ENCODE results near the gene ARMC8. TPM values are rescaled to one million over a fixed set of nuclear protein-coding genes. Genes with fewer than 3 reads are reported as not detected.

ARMC8 gene
- total and polyA plus RNA-seq, 2 donors: 29.2 to 39.6 TPM

DNA sequence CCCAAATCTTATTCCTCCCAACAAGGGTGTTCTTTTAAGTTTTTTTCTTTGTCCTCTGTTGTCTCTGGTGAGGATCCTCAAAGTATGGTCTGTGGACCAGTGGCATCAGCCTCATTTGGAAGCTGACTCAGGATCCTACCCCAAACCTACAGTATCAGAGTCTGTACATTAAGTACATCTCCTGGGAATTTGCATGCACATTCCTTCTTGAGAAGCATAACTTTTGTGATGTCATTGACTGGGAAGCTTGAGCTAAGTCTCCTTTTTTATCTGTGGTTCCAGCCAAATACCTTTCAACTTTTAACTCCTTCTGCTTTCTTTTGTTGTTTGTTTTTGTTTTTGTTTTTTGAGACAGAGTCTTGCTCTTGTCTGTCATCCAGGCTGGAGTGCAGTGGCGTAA is 40.5 kb downstream of the ARMC8 start:
- H3K9me3 ChIP-seq (ENCODE audit: control insufficient read depth in 2 of 2, insufficient read depth in 1 of 2, low read length in 1 of 2): no peaks in the 10 kb centered on the region
- H3K27ac ChIP-seq (ENCODE audit: low read depth in 1 of 2, low read length in 1 of 2): no peak overlapping the region
- 100% methylated on average over 1 of the region's 1 CpG for WGBS
- no peak for DNase-seq (ENCODE audit: low read depth in 6 of 9, low spot score in 9 of 9)
- H3K4me1 ChIP-seq (ENCODE audit: control insufficient read depth in 2 of 2, insufficient read depth in 2 of 2, low read length in 2 of 2): no peaks in the 10 kb centered on the region
- peaks cover 40 to 75% of the 10 kb centered on the region in 2 donors for H3K36me3 ChIP-seq (ENCODE audit: control insufficient read depth in 2 of 2, insufficient read depth in 2 of 2, low read length in 1 of 2)
- no peaks in the 10 kb centered on the region for H3K27me3 ChIP-seq (ENCODE audit: control insufficient read depth in 2 of 2, insufficient read depth in 1 of 2, low read length in 1 of 2)
- no peak overlapping the region for H3K4me3 ChIP-seq (ENCODE audit: low read length in 2 of 2)

DNA sequence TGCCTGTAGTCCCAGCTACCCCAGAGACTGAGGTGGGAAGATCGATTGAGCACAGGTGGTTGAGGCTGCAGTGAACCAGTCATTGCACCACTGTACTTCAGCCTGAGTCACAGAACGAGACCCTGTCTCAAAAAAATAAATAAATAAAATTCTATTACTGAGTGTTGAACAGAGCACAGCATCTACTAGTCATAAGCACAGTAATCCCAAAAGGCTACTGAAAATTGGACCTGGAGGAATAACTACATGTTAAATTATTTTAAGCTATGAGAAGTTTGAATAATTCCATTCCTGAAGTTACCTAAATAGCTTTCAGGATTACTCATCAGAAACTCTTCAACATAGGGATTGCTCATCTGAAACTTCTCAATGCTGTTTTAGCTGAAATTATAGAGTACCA is 43.4 kb downstream of the ARMC8 start:
- no peak for DNase-seq (ENCODE audit: low read depth in 6 of 9, low spot score in 9 of 9)
- H3K27ac ChIP-seq (ENCODE audit: low read depth in 1 of 2, low read length in 1 of 2): no peak overlapping the region
- WGBS: 98% methylated on average over 2 of the region's 2 CpGs
- H3K4me1 ChIP-seq (ENCODE audit: control insufficient read depth in 2 of 2, insufficient read depth in 2 of 2, low read length in 2 of 2): no peaks in the 10 kb centered on the region
- H3K36me3 ChIP-seq (ENCODE audit: control insufficient read depth in 2 of 2, insufficient read depth in 2 of 2, low read length in 1 of 2): peaks cover 19 to 61% of the 10 kb centered on the region in 2 donors
- no peak overlapping the region for H3K4me3 ChIP-seq (ENCODE audit: low read length in 2 of 2)
- no peaks in the 10 kb centered on the region for H3K9me3 ChIP-seq (ENCODE audit: control insufficient read depth in 2 of 2, insufficient read depth in 1 of 2, low read length in 1 of 2)
- no peaks in the 10 kb centered on the region for H3K27me3 ChIP-seq (ENCODE audit: control insufficient read depth in 2 of 2, insufficient read depth in 1 of 2, low read length in 1 of 2)

DNA sequence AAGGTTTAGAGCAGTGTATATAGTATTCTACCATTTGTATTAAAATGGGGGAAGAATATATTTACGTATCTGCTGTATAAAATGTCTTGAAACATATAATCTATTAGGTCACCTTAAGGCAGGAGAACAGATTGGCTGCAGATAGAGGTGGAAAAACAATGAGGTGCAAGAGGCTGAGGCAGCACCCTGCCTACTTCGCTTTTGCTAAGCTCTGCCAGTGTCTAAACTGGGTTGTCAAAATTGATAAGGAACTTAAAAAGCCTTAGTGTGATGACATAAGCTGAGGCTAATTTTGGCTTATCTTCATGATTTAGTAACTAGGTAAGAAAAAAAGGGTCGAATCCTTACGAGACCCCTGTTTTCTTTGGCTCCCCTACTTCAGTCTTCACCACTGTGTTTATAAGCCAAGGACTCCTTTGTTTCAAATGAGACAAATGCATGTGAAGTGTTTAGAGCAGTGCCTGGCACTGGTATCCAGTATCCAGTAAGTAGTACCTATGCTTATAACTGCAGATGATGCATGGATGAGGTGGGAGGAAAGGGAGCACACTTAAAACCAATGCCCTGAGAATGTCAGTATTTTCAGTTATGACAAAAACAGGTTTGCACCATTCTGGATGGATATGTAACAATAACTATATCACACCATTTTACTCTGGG is 45.7 kb downstream of the ARMC8 start:
- 98% methylated on average over 4 of the region's 4 CpGs for WGBS
- Histone ChIP-seq H3K27me3 (ENCODE audit: control insufficient read depth in 2 of 2, insufficient read depth in 1 of 2, low read length in 1 of 2) (no peaks in the 10 kb centered on the region), H3K9me3 (ENCODE audit: control insufficient read depth in 2 of 2, insufficient read depth in 1 of 2, low read length in 1 of 2) (no peaks in the 10 kb centered on the region), H3K36me3 (ENCODE audit: control insufficient read depth in 2 of 2, insufficient read depth in 2 of 2, low read length in 1 of 2) (peaks cover 24 to 59% of the 10 kb centered on the region in 2 donors), H3K27ac (ENCODE audit: low read depth in 1 of 2, low read length in 1 of 2) (no peak overlapping the region), H3K4me3 (ENCODE audit: low read length in 2 of 2) (no peak overlapping the region), H3K4me1 (ENCODE audit: control insufficient read depth in 2 of 2, insufficient read depth in 2 of 2, low read length in 2 of 2) (no peaks in the 10 kb centered on the region)
- no peak for DNase-seq (ENCODE audit: low read depth in 6 of 9, low spot score in 9 of 9)

DNA sequence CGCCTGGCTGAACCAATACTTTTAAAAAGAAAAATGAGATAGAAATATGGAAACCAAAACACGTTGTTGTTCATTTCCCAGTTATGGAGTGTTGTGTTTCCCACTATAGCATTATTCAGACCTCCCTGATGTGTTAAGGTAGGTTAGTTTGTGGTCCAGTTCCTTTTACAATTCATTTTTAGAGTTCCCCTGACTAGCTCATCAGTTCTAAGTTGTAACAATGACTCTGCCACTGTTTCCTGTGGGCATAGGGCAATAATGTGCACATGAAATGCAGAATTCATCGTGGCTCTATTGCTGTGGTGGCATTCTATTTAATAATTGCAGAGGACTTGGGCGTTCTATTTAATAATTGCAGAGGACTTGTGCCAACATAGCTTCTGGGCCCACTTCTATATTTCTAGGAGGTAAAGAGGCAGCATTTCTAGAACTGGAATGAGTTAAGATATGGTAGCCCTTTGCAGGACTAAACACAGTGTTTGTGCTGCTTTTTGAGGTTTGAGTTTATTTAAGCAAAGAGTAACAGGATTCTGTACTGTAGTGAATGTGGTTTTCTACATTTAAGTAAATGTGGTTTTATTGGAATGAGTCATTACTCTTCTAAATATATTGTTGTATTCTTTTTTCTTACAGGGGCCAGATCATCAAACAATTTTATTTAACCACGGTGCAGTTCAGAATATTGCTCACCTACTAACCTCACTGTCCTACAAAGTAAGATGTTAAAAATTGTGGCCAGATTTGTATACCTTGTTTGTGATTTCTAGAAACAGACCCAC is 47.5 kb downstream of the ARMC8 start:
- Histone ChIP-seq H3K27me3 (ENCODE audit: control insufficient read depth in 2 of 2, insufficient read depth in 1 of 2, low read length in 1 of 2) (no peaks in the 10 kb centered on the region), H3K27ac (ENCODE audit: low read depth in 1 of 2, low read length in 1 of 2) (no peak overlapping the region), H3K4me1 (ENCODE audit: control insufficient read depth in 2 of 2, insufficient read depth in 2 of 2, low read length in 2 of 2) (no peaks in the 10 kb centered on the region), H3K9me3 (ENCODE audit: control insufficient read depth in 2 of 2, insufficient read depth in 1 of 2, low read length in 1 of 2) (no peaks in the 10 kb centered on the region), H3K36me3 (ENCODE audit: control insufficient read depth in 2 of 2, insufficient read depth in 2 of 2, low read length in 1 of 2) (peaks cover 19 to 51% of the 10 kb centered on the region in 2 donors), H3K4me3 (ENCODE audit: low read length in 2 of 2) (no peak overlapping the region)
- no peak for DNase-seq (ENCODE audit: low read depth in 6 of 9, low spot score in 9 of 9)
- 95% methylated on average over 5 of the region's 5 CpGs for WGBS

DNA sequence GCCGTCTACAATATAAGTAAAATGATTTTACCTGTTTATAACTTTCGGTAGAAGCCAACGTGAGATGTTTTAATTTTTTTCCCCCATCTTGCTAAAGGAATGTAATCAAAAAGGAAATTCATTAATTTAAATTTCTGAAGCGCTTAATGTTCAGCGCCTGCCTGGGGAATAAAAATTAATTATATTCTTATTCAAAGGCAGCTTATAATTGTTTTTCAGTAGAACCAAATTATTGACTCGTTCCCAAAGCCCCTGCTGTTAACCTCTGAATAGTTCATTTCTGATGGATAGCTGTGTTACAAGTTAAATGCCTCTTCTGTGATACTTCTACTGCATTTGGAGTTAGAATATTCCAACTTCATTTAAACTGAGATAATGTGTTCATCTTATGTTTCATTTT is 51.6 kb downstream of the ARMC8 start:
- DNase-seq (ENCODE audit: low read depth in 6 of 9, low spot score in 9 of 9): no peak
- Histone ChIP-seq H3K27ac (ENCODE audit: low read depth in 1 of 2, low read length in 1 of 2) (no peak overlapping the region), H3K4me3 (ENCODE audit: low read length in 2 of 2) (no peak overlapping the region), H3K27me3 (ENCODE audit: control insufficient read depth in 2 of 2, insufficient read depth in 1 of 2, low read length in 1 of 2) (no peaks in the 10 kb centered on the region), H3K4me1 (ENCODE audit: control insufficient read depth in 2 of 2, insufficient read depth in 2 of 2, low read length in 2 of 2) (no peaks in the 10 kb centered on the region), H3K9me3 (ENCODE audit: control insufficient read depth in 2 of 2, insufficient read depth in 1 of 2, low read length in 1 of 2) (no peaks in the 10 kb centered on the region), H3K36me3 (ENCODE audit: control insufficient read depth in 2 of 2, insufficient read depth in 2 of 2, low read length in 1 of 2) (peaks cover 11 to 36% of the 10 kb centered on the region in 2 donors)
- WGBS: 97% methylated on average over 6 of the region's 6 CpGs

DNA sequence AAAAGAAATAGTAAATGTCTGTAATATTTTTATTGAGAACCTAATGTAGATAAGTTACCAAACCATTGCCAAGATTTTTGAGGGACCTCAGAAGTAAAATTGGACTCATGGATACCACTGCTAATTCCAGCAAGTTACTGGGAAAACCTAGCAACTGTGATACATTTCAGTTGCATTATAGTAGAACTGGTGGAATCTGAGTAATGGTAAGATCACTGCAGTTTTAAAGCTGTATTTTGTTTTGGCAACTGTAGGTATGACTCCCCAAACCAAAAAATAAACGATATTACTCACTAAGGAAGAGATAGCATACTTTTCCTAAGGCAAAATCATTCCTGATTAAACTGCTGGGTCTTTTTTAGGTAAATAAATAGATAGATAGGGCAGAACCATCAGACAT is 54.0 kb downstream of the ARMC8 start:
- H3K4me1 ChIP-seq (ENCODE audit: control insufficient read depth in 2 of 2, insufficient read depth in 2 of 2, low read length in 2 of 2): no peaks in the 10 kb centered on the region
- 97% methylated on average over 1 of the region's 1 CpG for WGBS
- H3K27me3 ChIP-seq (ENCODE audit: control insufficient read depth in 2 of 2, insufficient read depth in 1 of 2, low read length in 1 of 2): no peaks in the 10 kb centered on the region
- peaks cover 10 to 34% of the 10 kb centered on the region in 2 donors for H3K36me3 ChIP-seq (ENCODE audit: control insufficient read depth in 2 of 2, insufficient read depth in 2 of 2, low read length in 1 of 2)
- no peak overlapping the region for H3K27ac ChIP-seq (ENCODE audit: low read depth in 1 of 2, low read length in 1 of 2)
- no peaks in the 10 kb centered on the region for H3K9me3 ChIP-seq (ENCODE audit: control insufficient read depth in 2 of 2, insufficient read depth in 1 of 2, low read length in 1 of 2)
- H3K4me3 ChIP-seq (ENCODE audit: low read length in 2 of 2): no peak overlapping the region
- DNase-seq (ENCODE audit: low read depth in 6 of 9, low spot score in 9 of 9): no peak

DNA sequence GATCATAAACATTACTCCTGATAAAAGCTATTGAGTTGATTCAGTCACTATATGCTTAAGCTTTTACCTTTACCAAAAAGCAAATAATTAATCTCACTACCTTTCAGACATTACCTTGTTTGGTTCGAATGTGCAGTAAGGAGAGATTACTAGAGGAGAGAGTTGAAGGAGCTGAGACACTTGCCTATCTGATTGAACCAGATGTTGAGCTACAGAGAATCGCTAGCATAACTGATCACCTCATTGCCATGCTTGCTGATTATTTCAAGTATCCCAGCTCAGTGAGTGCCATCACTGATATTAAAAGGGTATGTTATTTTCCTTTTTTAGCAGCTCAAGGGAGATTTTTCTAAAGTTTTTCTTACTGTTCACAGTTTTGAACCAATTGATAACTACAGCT is 54.6 kb downstream of the ARMC8 start:
- H3K27me3 ChIP-seq (ENCODE audit: control insufficient read depth in 2 of 2, insufficient read depth in 1 of 2, low read length in 1 of 2): no peaks in the 10 kb centered on the region
- H3K36me3 ChIP-seq (ENCODE audit: control insufficient read depth in 2 of 2, insufficient read depth in 2 of 2, low read length in 1 of 2): peaks cover 4 to 33% of the 10 kb centered on the region in 2 donors
- H3K4me3 ChIP-seq (ENCODE audit: low read length in 2 of 2): no peak overlapping the region
- H3K4me1 ChIP-seq (ENCODE audit: control insufficient read depth in 2 of 2, insufficient read depth in 2 of 2, low read length in 2 of 2): no peaks in the 10 kb centered on the region
- no peak for DNase-seq (ENCODE audit: low read depth in 6 of 9, low spot score in 9 of 9)
- WGBS: 97% methylated on average over 2 of the region's 2 CpGs
- no peak overlapping the region for H3K27ac ChIP-seq (ENCODE audit: low read depth in 1 of 2, low read length in 1 of 2)
- H3K9me3 ChIP-seq (ENCODE audit: control insufficient read depth in 2 of 2, insufficient read depth in 1 of 2, low read length in 1 of 2): no peaks in the 10 kb centered on the region

DNA sequence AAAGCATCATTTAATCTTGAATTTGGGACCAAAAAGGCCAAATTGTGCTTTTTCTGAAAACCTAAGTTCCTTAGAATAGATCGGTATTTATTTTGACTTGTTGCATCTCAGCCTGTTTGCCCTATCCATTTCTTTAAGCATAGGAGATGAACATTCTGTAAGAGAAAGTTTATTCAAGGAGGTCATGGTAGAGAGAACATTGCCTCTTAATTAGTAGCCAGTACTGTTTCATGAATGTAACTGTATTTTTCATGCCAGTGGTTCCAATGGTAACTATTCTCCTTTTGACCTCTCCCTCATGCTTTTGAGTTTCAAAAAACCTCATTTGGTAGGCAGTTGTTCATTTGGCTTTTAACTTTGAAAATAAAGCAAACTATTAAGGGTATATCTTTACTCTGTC is 55.4 kb downstream of the ARMC8 start:
- Histone ChIP-seq H3K9me3 (ENCODE audit: control insufficient read depth in 2 of 2, insufficient read depth in 1 of 2, low read length in 1 of 2) (no peaks in the 10 kb centered on the region), H3K36me3 (ENCODE audit: control insufficient read depth in 2 of 2, insufficient read depth in 2 of 2, low read length in 1 of 2) (peaks cover 4 to 28% of the 10 kb centered on the region in 2 donors), H3K27ac (ENCODE audit: low read depth in 1 of 2, low read length in 1 of 2) (no peak overlapping the region), H3K4me1 (ENCODE audit: control insufficient read depth in 2 of 2, insufficient read depth in 2 of 2, low read length in 2 of 2) (no peaks in the 10 kb centered on the region), H3K4me3 (ENCODE audit: low read length in 2 of 2) (no peak overlapping the region), H3K27me3 (ENCODE audit: control insufficient read depth in 2 of 2, insufficient read depth in 1 of 2, low read length in 1 of 2) (no peaks in the 10 kb centered on the region)
- WGBS: 100% methylated on average over 1 of the region's 1 CpG
- no peak for DNase-seq (ENCODE audit: low read depth in 6 of 9, low spot score in 9 of 9)

DNA sequence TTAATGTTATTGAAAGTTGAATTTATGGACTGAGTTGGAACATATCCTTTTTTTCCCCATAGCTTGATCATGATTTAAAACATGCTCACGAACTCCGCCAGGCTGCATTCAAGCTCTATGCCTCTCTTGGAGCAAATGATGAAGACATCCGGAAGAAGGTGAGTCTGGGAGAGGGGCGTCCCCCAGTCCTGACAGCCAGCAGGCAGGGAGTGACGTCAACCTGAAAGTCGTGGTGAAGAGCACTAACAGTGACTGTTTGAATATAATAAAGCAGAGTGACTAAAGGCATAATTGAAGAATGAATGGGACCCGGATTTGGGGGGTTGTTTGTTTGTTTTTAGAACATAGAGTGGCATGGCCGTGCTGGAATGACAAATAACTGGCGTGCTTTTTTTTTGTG is 57.9 kb downstream of the ARMC8 start:
- H3K27ac ChIP-seq (ENCODE audit: low read depth in 1 of 2, low read length in 1 of 2): no peak overlapping the region
- WGBS: 97% methylated on average over 9 of the region's 9 CpGs
- peaks cover 4 to 26% of the 10 kb centered on the region in 2 donors for H3K36me3 ChIP-seq (ENCODE audit: control insufficient read depth in 2 of 2, insufficient read depth in 2 of 2, low read length in 1 of 2)

More for the DNA sequence above, 57.9 kb downstream of the ARMC8 start:
- Histone ChIP-seq H3K9me3 (ENCODE audit: control insufficient read depth in 2 of 2, insufficient read depth in 1 of 2, low read length in 1 of 2) (no peaks in the 10 kb centered on the region), H3K4me1 (ENCODE audit: control insufficient read depth in 2 of 2, insufficient read depth in 2 of 2, low read length in 2 of 2) (no peaks in the 10 kb centered on the region), H3K4me3 (ENCODE audit: low read length in 2 of 2) (no peak overlapping the region), H3K27me3 (ENCODE audit: control insufficient read depth in 2 of 2, insufficient read depth in 1 of 2, low read length in 1 of 2) (no peaks in the 10 kb centered on the region)
- DNase-seq (ENCODE audit: low read depth in 6 of 9, low spot score in 9 of 9): no peak

All from thymus (tissue), 11 donors.